Tibial nerve (tissue), 4 donors: ENCODE results near the gene ADAMTS3. TPM values are rescaled to one million over a fixed set of nuclear protein-coding genes. Genes with fewer than 3 reads are reported as not detected.
"Not testable (repeated sequence)": the region's sequence is repeated elsewhere in the genome, so short reads cannot be mapped to it uniquely, and the experiment has no call there.

Experiments
- DNase-seq, 2 donors: peaks; one replicate each; pipeline ENCODE4 v3.0.0-alpha.2; 2019; ENCODE audit warnings: low spot score in 2 of 2
- H3K27ac ChIP-seq, 4 donors: fragments of 200-600 bp; sonication (generic) in 3 of 4; one replicate each; pipeline ENCODE4 v1.5.1; 2017 to 2019; ENCODE audit warnings: mild to moderate bottlenecking in 1 of 4
- H3K27me3 ChIP-seq, 2 donors: fragments of 200-600 bp; sonication (generic) in 1 of 2; one replicate each; pipeline versions ENCODE4 v1.5.1 to v1.6.0; 2017 to 2019
- H3K36me3 ChIP-seq, 3 donors: fragments of 200-600 bp; sonication (generic); one replicate each; pipeline ENCODE4 v1.5.1; 2018 to 2019
- H3K4me1 ChIP-seq, 4 donors: fragments of 200-600 bp; sonication (generic) in 3 of 4; one replicate each; pipeline ENCODE4 v1.5.1; 2017 to 2019
- H3K4me3 ChIP-seq, 4 donors: fragments of 200-600 bp; sonication (generic) in 3 of 4; one replicate each; pipeline ENCODE4 v1.5.1; 2017 to 2019; ENCODE audit warnings: mild to moderate bottlenecking in 1 of 4, moderate library complexity in 1 of 4
- H3K9me3 ChIP-seq, 4 donors: fragments of 200-600 bp; sonication (generic) in 3 of 4; one replicate each; pipeline ENCODE4 v1.5.1; 2017 to 2019
- EP300 ChIP-seq, 2 donors: sonication (generic); formaldehyde crosslinking; IDR thresholded peaks; one replicate each; pipeline ENCODE4 v1.6.1; 2017; ENCODE audit warnings: antibody characterized with exemption in 2 of 2, mild to moderate bottlenecking in 1 of 2
- POLR2A ChIP-seq, 2 donors: fragments of 450-650 bp; IDR thresholded peaks; one replicate each; pipeline ENCODE4 v1.6.1; 2017; ENCODE audit warnings: antibody characterized with exemption in 2 of 2, mild to moderate bottlenecking in 2 of 2, moderate library complexity in 2 of 2
- WGBS, 2 donors: methylation state at CpG; one replicate each; pipeline ENCODE4 v1.1.5; 2018; 5-methylcytosine and 5-hydroxymethylcytosine counted together
- total RNA-seq, 4 donors: library from RNA; depleted of rRNA; stranded (reverse); fragments of >200 nt; gene quantifications; one replicate each; pipeline ENCODE4 v1.1.0, GENCODE V29; 2016
- TF ChIP-seq, protein P1 (sequence below), 5 experiments: fragments of 200-600 bp in 3 of 5; fragments of 450-650 bp in 2 of 5; sonication (generic) in 3 of 5; IDR thresholded peaks; one replicate each; pipeline ENCODE4 v1.5.1; 2016 to 2019; ENCODE audit warnings: antibody characterized with exemption in 5 of 5, mild to moderate bottlenecking in 3 of 5, moderate library complexity in 2 of 5

ADAMTS3 gene
- total RNA-seq, 4 donors from 2014 or later, result 1.7 to 4.3 (median 2.4) TPM

DNA sequence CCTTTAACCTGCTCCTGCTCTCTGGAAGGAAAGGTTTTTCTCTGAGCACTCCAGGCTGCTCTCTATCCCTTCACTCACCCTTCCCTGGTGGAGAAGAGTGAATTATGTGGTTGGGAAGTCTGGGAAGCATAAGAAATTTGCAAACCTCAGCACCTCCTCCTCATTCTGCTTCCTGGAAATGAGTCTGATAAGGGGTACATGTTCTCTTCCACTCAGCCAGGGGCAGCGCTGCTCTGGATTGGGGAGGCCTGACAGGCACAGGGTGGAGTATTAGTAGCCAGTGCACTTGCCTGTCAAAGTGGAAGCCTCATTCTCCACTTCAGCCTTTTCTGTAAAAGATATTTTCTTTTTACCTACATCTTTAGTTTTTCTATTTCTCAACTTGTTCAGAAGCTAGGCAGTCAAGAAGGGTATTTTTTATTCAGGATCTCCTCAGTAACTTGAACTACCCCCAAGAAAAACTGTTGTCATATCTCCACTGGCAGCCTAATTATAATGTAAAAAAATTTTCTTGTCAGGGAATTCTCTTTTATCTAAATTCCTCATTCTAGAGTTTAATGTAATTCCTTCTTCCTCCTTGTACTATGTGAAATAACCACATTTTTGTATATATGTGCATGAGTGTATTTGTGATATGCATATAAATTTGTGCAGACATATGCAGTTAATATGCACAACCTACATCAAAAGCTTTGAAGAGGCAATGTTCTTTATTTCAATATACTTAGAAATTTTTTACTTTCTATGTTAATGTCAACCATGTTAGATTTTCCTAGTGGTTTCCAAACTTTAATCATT is 15.3 kb downstream of the ADAMTS3 start:
- Histone ChIP-seq H3K9me3 (no peaks in the 10 kb centered on the region), H3K36me3 (no peaks in the 10 kb centered on the region), H3K4me1 (no peaks in the 10 kb centered on the region), H3K27ac (no peak overlapping the region), H3K4me3 (no peak overlapping the region), H3K27me3 (no peaks in the 10 kb centered on the region)
- TF ChIP-seq EP300 (IDR thresholded peaks at IDR 0.05), result no peak
- TF ChIP-seq, protein P1, sequence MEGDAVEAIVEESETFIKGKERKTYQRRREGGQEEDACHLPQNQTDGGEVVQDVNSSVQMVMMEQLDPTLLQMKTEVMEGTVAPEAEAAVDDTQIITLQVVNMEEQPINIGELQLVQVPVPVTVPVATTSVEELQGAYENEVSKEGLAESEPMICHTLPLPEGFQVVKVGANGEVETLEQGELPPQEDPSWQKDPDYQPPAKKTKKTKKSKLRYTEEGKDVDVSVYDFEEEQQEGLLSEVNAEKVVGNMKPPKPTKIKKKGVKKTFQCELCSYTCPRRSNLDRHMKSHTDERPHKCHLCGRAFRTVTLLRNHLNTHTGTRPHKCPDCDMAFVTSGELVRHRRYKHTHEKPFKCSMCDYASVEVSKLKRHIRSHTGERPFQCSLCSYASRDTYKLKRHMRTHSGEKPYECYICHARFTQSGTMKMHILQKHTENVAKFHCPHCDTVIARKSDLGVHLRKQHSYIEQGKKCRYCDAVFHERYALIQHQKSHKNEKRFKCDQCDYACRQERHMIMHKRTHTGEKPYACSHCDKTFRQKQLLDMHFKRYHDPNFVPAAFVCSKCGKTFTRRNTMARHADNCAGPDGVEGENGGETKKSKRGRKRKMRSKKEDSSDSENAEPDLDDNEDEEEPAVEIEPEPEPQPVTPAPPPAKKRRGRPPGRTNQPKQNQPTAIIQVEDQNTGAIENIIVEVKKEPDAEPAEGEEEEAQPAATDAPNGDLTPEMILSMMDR (IDR thresholded peaks at IDR 0.05), result no peak
- no peak for TF ChIP-seq POLR2A (IDR thresholded peaks at IDR 0.05)
- no peak for DNase-seq
- 88 to 89% methylated on average over 1 of the region's 1 CpG for WGBS, 2 donors

DNA sequence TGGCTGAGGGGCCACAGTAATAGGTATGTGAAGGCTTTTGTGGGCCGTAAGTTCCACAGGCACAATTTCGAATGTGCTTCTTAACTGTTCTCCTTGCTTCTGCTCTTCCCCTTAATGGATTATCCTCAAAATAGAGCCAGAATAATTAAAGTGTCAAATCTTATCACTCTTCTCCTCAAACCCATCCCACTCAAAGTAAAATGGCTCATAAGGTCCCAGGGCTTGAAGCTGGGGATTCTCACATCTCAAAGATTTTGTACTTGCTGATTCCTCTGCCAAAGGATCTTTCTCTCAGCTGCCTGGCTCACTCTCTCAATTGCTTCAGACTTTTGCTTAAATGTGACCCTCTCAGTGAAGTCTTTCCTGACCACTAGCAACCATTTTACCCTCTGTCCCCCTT is 16.6 kb downstream of the ADAMTS3 start:
- Histone ChIP-seq H3K36me3 (no peaks in the 10 kb centered on the region), H3K9me3 (no peaks in the 10 kb centered on the region), H3K4me3 (no peak overlapping the region), H3K27me3 (no peaks in the 10 kb centered on the region), H3K4me1 (no peaks in the 10 kb centered on the region), H3K27ac (no peak overlapping the region)
- no peak for DNase-seq
- TF ChIP-seq POLR2A (IDR thresholded peaks at IDR 0.05), result no peak
- no peak for TF ChIP-seq EP300 (IDR thresholded peaks at IDR 0.05)
- TF ChIP-seq, protein P1 (IDR thresholded peaks at IDR 0.05), result no peak
- 92 to 100% methylated on average over 2 of the region's 2 CpGs for WGBS, 2 donors

GRCh38 chr4:72546456-72546855 is 22.6 kb downstream of the ADAMTS3 start:
- Histone ChIP-seq H3K9me3 (no peaks in the 10 kb centered on the region), H3K27me3 (no peaks in the 10 kb centered on the region), H3K36me3 (no peaks in the 10 kb centered on the region), H3K27ac (no peak overlapping the region), H3K4me3 (no peak overlapping the region), H3K4me1 (no peaks in the 10 kb centered on the region)
- WGBS, 2 donors, result 69 to 83% methylated on average over 1 of the region's 1 CpG
- DNase-seq, result no peak
- TF ChIP-seq EP300 (IDR thresholded peaks at IDR 0.05) (no peak), POLR2A (IDR thresholded peaks at IDR 0.05) (no peak)
- TF ChIP-seq, protein P1 (IDR thresholded peaks at IDR 0.05), result no peak

- H3K9me3 ChIP-seq, result peaks cover 0 to 14% (median 2%) of the 10 kb centered on the region in 4 donors
- WGBS, 2 donors, result 80 to 100% methylated on average over 1 of the region's 1 CpG
- H3K27me3 ChIP-seq, H3K4me1 ChIP-seq, H3K36me3 ChIP-seq, H3K4me3 ChIP-seq, H3K27ac ChIP-seq, DNase-seq: not testable (repeated sequence)
These were observed 28.3 kb downstream of the ADAMTS3 start for GRCh38 chr4:72540694-72541093.

DNA sequence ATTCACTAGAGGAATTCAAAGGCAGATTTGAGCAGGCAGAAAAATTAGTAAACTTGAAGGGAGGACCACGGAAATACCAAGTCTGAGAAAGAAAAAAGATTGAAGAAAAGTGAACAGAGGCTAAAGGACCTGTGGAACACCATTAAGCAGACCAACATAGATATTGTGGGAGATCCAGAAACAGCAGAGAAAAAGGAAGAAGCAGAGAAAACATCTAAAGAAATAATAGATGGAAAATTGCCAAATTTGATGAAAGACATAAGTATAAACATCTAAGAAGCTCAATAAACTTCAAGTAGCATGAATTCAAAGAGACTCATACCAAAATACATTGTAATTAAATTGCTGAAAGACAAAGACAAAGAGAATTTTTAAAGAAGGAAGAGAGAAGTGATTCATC is 31.0 kb downstream of the ADAMTS3 start:
- H3K36me3 ChIP-seq, result no peaks in the 10 kb centered on the region
- no peak overlapping the region for H3K4me3 ChIP-seq
- no peak for DNase-seq
- TF ChIP-seq, protein P1 (IDR thresholded peaks at IDR 0.05), result no peak
- TF ChIP-seq POLR2A (IDR thresholded peaks at IDR 0.05) (no peak), EP300 (IDR thresholded peaks at IDR 0.05) (no peak)
- H3K27ac ChIP-seq, result no peak overlapping the region
- no peaks in the 10 kb centered on the region for H3K4me1 ChIP-seq
- H3K27me3 ChIP-seq, result no peaks in the 10 kb centered on the region
- peaks cover 0 to 14% (median 2%) of the 10 kb centered on the region in 4 donors for H3K9me3 ChIP-seq
- WGBS, 2 donors, result 83 to 88% methylated on average over 1 of the region's 1 CpG
